ENCODE data around the gene ABCA12. TPM values are rescaled to one million over a fixed set of nuclear protein-coding genes. Genes with fewer than 3 reads are reported as not detected.

The ABCA12 gene
- total RNA-seq, 1 donor from 2014 or later, result 8.9 TPM

DNA sequence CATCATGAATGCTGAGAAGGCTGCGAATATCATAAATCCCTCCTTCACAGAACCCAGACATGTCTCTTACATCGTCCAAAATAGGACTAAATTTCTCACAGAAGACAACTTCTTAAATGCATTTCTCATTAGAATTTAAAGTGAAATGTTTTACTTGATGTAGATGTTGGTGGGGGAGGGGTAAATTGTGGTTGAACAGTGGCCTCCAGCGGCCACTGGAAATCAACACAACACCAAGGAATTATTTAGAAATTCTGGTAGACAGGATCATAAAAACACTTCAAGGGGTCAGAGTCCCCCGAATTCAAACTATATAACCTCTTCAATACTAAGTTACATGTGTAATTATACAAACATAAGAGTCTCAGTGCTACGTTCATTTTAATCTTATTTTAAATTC, 135.9 kb downstream of the ABCA12 start:
- Mint-ChIP-seq H3K27ac (no peak overlapping the region), H3K4me3 (no peak overlapping the region), H3K27me3 (no peaks in the 10 kb centered on the region), H3K4me1 (ENCODE audit: unreplicated experiment) (peaks cover 9% of the 10 kb centered on the region), H3K9me3 (no peaks in the 10 kb centered on the region), H3K36me3 (no peaks in the 10 kb centered on the region)
- TF ChIP-seq, protein P1, sequence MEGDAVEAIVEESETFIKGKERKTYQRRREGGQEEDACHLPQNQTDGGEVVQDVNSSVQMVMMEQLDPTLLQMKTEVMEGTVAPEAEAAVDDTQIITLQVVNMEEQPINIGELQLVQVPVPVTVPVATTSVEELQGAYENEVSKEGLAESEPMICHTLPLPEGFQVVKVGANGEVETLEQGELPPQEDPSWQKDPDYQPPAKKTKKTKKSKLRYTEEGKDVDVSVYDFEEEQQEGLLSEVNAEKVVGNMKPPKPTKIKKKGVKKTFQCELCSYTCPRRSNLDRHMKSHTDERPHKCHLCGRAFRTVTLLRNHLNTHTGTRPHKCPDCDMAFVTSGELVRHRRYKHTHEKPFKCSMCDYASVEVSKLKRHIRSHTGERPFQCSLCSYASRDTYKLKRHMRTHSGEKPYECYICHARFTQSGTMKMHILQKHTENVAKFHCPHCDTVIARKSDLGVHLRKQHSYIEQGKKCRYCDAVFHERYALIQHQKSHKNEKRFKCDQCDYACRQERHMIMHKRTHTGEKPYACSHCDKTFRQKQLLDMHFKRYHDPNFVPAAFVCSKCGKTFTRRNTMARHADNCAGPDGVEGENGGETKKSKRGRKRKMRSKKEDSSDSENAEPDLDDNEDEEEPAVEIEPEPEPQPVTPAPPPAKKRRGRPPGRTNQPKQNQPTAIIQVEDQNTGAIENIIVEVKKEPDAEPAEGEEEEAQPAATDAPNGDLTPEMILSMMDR (conservative IDR thresholded peaks at IDR 0.05), result peak; percentile 81
- no peak for DNase-seq (ENCODE audit: extremely low spot score, unreplicated experiment)

- TF ChIP-seq, protein P1 (conservative IDR thresholded peaks at IDR 0.05), result no peak
- no peak for DNase-seq (ENCODE audit: extremely low spot score, unreplicated experiment)
- Mint-ChIP-seq H3K4me3 (no peak overlapping the region), H3K36me3 (no peaks in the 10 kb centered on the region), H3K4me1 (ENCODE audit: unreplicated experiment) (peaks cover 9% of the 10 kb centered on the region), H3K9me3 (no peaks in the 10 kb centered on the region), H3K27ac (no peak overlapping the region), H3K27me3 (no peaks in the 10 kb centered on the region)
Observed at GRCh38 chr2:215000721-215001120, 137.7 kb downstream of the ABCA12 start.

DNA sequence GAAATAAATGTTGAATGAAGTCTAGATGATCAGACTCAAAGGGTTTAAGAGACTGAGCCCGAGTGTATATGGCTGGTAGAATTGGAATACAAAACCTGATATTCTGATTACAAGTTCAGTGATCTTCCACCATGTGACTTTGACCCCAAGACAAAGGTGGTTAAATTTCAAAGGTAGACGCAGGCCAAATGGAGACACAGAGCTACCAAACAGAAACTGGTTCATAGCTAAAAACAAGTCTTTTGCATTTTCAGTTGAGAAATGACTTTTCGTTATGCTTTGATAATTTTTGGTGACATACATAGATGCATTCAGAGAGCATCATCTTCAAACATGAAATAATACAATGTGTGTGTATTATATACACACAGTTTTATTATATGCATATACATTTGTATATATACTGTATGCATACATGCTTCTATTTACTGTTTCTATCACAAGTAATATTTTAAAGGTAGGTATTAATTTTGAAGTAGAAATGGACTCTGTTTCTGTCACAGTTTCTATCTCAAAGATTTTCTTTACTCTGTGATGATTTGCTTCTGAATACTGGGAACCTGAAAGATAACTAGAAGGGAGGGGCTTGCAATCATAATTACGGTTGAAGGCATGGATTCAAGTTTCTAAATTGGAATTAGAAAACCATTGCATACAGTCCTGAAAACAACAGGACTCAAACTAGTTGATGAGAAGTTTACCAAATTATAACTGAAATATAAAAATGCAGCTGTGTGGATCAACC, 142.3 kb downstream of the ABCA12 start:
- TF ChIP-seq, protein P1 (conservative IDR thresholded peaks at IDR 0.05), result no peak
- Mint-ChIP-seq H3K4me1 (ENCODE audit: unreplicated experiment) (no peaks in the 10 kb centered on the region), H3K9me3 (no peaks in the 10 kb centered on the region), H3K36me3 (no peaks in the 10 kb centered on the region), H3K27ac (no peak overlapping the region), H3K27me3 (no peaks in the 10 kb centered on the region), H3K4me3 (no peak overlapping the region)
- DNase-seq (ENCODE audit: extremely low spot score, unreplicated experiment), result no peak

DNA sequence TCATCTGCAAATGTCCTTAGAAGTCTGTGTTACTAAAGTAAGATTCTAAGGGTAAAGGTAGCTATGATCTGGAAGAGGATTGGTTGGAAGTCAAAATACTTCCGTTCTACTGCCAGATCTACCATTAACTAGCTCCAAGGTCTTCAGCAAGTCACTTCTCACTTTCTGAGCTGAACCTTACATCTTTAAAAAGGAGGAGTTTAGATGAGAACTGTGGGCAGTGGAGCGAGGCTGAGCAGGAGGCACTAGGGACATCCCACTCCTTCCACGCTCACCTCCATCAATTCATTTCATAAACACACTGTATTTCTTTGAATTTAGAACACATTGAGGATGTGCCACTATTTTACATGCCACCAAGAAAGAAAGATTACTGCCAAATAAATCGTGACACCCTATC, 143.0 kb downstream of the ABCA12 start:
- TF ChIP-seq, protein P1 (conservative IDR thresholded peaks at IDR 0.05), result no peak
- no peak for DNase-seq (ENCODE audit: extremely low spot score, unreplicated experiment)
- Mint-ChIP-seq H3K4me3 (no peak overlapping the region), H3K4me1 (ENCODE audit: unreplicated experiment) (no peaks in the 10 kb centered on the region), H3K36me3 (no peaks in the 10 kb centered on the region), H3K9me3 (no peaks in the 10 kb centered on the region), H3K27me3 (no peaks in the 10 kb centered on the region), H3K27ac (no peak overlapping the region)

DNA sequence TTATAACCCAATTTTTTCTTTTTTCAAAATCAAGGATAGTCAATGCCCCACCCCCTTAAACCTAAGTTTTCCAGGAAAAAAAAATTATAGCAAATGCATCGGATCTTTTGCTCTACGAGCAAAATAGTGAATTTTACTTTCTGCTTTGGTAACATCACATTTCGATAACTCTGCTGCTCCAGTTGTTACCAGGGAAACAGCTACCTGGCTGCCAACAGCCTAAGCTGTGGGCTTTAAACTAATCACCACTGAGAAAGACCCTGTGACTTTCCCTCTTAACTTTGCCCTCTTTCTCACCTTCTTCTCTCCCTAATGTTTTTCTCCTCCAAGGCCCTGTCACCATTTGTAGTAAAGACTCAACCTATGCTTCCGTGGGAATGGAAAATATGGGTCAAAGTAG, 145.5 kb downstream of the ABCA12 start:
- no peaks in the 10 kb centered on the region for H3K27me3 Mint-ChIP-seq
- no peaks in the 10 kb centered on the region for H3K36me3 Mint-ChIP-seq
- no peaks in the 10 kb centered on the region for H3K9me3 Mint-ChIP-seq
- DNase-seq (ENCODE audit: extremely low spot score, unreplicated experiment), result no peak
- TF ChIP-seq, protein P1 (conservative IDR thresholded peaks at IDR 0.05), result no peak
- H3K4me1 Mint-ChIP-seq (ENCODE audit: unreplicated experiment), result no peaks in the 10 kb centered on the region
- H3K27ac Mint-ChIP-seq, result no peak overlapping the region
- H3K4me3 Mint-ChIP-seq, result no peak overlapping the region
